PC-3 (cell line): ENCODE data around the gene KLF13. TPM values are rescaled to one million over a fixed set of nuclear protein-coding genes. Genes with fewer than 3 reads are reported as not detected.

Experiments
- ATAC-seq: fragments of 200-7000 bp; cut with Tn5 transposase; 2 replicates; pipeline ENCODE4 v1.9.1; 2020; ENCODE audit warnings: mild to moderate bottlenecking, moderate library complexity
- BruUV-seq: library from RNA; stranded (reverse); fragments of 400-500 nt; replicated peaks from 2 replicates; lab custom pipeline; 2021; lab: Mats Ljungman, UMichigan
- CTCF ChIA-PET: fragments of 300-600 bp; sonication (Branson Sonifier 250); formaldehyde crosslinking; loops from one replicate; lab custom pipeline; 2022; ENCODE audit warnings: antibody characterized with exemption; lab: Charles Lee
- POLR2A ChIA-PET: fragments of 300-600 bp; sonication (Branson Sonifier 250); formaldehyde crosslinking; loops from one replicate; lab custom pipeline; 2022; ENCODE audit warnings: antibody characterized with exemption; ENCODE audit not compliant: unreplicated experiment; lab: Charles Lee
- DNase-seq: peaks from one replicate; pipeline ENCODE4 v3.0.0-alpha.2; 2015
- H2AFZ ChIP-seq: fragments of 300-600 bp; sonication (generic); 2 replicates; pipeline ENCODE4 v1.6.0; 2016; ENCODE audit warnings: antibody characterized with exemption, low read length
- H3F3A ChIP-seq: fragments of 300-600 bp; sonication (generic); one replicate; pipeline ENCODE4 v1.6.0; 2017; ENCODE audit warnings: antibody characterized with exemption, low read length, control low read depth, mild to moderate bottlenecking; ENCODE audit not compliant: unreplicated experiment
- H3K27ac ChIP-seq: fragments of 300-600 bp; sonication (generic); 2 replicates; pipeline ENCODE4 v1.5.1; 2016; ENCODE audit warnings: mild to moderate bottlenecking, low read length
- H3K27me3 ChIP-seq: fragments of 300-600 bp; sonication (generic); 2 replicates; pipeline ENCODE4 v1.6.1; 2016; ENCODE audit warnings: low read length, mixed read lengths
- H3K36me3 ChIP-seq: fragments of 300-600 bp; sonication (generic); 2 replicates; pipeline ENCODE4 v1.6.1; 2016; ENCODE audit warnings: low read depth, mixed run types, low read length, mixed read lengths
- H3K4me1 ChIP-seq: fragments of 300-600 bp; sonication (generic); 2 replicates; pipeline ENCODE4 v1.5.1; 2016; ENCODE audit warnings: low read length; ENCODE audit not compliant: insufficient read depth
- H3K4me2 ChIP-seq: fragments of 300-600 bp; sonication (generic); 2 replicates; pipeline ENCODE4 v1.6.0; 2016; ENCODE audit warnings: low read length
- H3K4me3 ChIP-seq: fragments of 300-600 bp; sonication (generic); 2 replicates; pipeline ENCODE4 v1.5.1; 2016; ENCODE audit warnings: mild to moderate bottlenecking, low read length, mixed read lengths
- H3K79me2 ChIP-seq: fragments of 300-600 bp; sonication (generic); 2 replicates; pipeline ENCODE4 v1.6.1; 2017; ENCODE audit warnings: low read length, mixed read lengths
- H3K9ac ChIP-seq: fragments of 300-600 bp; sonication (generic); 2 replicates; pipeline ENCODE4 v1.6.0; 2016; ENCODE audit warnings: mild to moderate bottlenecking, low read length
- H3K9me2 ChIP-seq: fragments of 300-600 bp; sonication (generic); replicated peaks from 2 replicates; pipeline ENCODE4 v1.6.1; 2016; ENCODE audit warnings: mixed run types, low read length, mixed read lengths
- H3K9me3 ChIP-seq: fragments of 300-600 bp; sonication (generic); 2 replicates; pipeline ENCODE4 v1.6.1; 2016; ENCODE audit warnings: low read length, mixed read lengths
- H4K20me1 ChIP-seq: fragments of 300-600 bp; sonication (generic); 2 replicates; pipeline ENCODE4 v1.6.1; 2016; ENCODE audit warnings: low read length, mixed read lengths
- EZH2 ChIP-seq: fragments of 300-600 bp; sonication (generic); IDR thresholded peaks from one replicate; pipeline ENCODE4 v1.6.1; 2017; ENCODE audit warnings: antibody characterized with exemption, mild to moderate bottlenecking, low read length; ENCODE audit not compliant: unreplicated experiment
- EZH2phosphoT487 ChIP-seq: fragments of 300-600 bp; sonication (generic); IDR thresholded peaks from 2 replicates; pipeline ENCODE4 v1.6.1; 2018; ENCODE audit warnings: mild to moderate bottlenecking, antibody characterized with exemption, low read length, borderline replicate concordance
- intact Hi-C: fragments of 100-400 bp; cut with micrococcal nuclease; formaldehyde crosslinking; loops from 2 replicates; pipeline ENCODE4 v1.9.0; 2023
- total RNA-seq: library from RNA; depleted of rRNA; stranded (reverse); fragments of >200 nt; gene quantifications from 2 replicates; pipeline ENCODE4 v1.2.3, GENCODE V29; 2014
- TF ChIP-seq, protein P1 (sequence below): fragments of 300-600 bp; sonication (generic); conservative IDR thresholded peaks from 2 replicates; pipeline ENCODE4 v1.5.1; 2017; ENCODE audit warnings: antibody characterized with exemption, low read depth, mild to moderate bottlenecking, low read length

KLF13 gene
- total RNA-seq, 1 experiment from 2014 or later = 11.4 TPM

DNA sequence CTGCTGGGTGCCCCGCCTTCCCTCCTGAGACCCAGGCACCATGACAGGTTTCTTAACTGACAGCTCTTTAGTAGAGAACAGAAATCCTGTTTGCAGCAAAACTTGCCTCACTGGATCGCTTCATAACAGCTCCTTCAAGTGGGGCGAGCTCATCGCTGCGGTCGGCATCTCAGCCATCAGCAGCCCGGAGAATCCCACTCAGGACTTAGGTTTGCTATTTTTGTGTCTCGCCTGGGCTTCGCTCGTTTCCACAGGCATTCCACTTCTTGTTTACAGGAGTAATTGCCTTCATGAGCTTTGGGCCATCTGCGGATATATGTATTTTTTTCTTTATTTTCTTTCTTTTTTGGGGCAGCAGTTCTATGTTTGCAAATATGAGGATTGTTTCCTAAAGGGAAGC, 15.7 kb downstream of the KLF13 start:
- no peaks in the 10 kb centered on the region for H3K9me2 ChIP-seq
- DNase-seq (no peak), ATAC-seq (no peak)
- no peaks in the 10 kb centered on the region for H3K9me3 ChIP-seq
- no peaks in the 10 kb centered on the region for H3F3A ChIP-seq
- ChIA-PET CTCF (no interaction called here), POLR2A (no interaction called here)
- no peak overlapping the region for H3K4me3 ChIP-seq
- peaks cover 11% of the 10 kb centered on the region; the same call in 1 of the 2 replicates for H3K79me2 ChIP-seq
- no peak overlapping the region for H2AFZ ChIP-seq
- H3K27ac ChIP-seq = no peak overlapping the region
- H3K4me1 ChIP-seq = peaks cover 4% of the 10 kb centered on the region; the same call in 1 of the 2 replicates
- no peaks in the 10 kb centered on the region for H3K36me3 ChIP-seq
- no peaks in the 10 kb centered on the region for H3K27me3 ChIP-seq
- no peak overlapping the region for H3K4me2 ChIP-seq
- no peak overlapping the region for H3K9ac ChIP-seq
- BruUV-seq = no TSS peak
- intact Hi-C loops = no loop called here
- H4K20me1 ChIP-seq = peaks cover 9% of the 10 kb centered on the region; the same call in 1 of the 2 replicates
- no peak for TF ChIP-seq EZH2
- no peak for TF ChIP-seq EZH2phosphoT487
- TF ChIP-seq, protein P1, sequence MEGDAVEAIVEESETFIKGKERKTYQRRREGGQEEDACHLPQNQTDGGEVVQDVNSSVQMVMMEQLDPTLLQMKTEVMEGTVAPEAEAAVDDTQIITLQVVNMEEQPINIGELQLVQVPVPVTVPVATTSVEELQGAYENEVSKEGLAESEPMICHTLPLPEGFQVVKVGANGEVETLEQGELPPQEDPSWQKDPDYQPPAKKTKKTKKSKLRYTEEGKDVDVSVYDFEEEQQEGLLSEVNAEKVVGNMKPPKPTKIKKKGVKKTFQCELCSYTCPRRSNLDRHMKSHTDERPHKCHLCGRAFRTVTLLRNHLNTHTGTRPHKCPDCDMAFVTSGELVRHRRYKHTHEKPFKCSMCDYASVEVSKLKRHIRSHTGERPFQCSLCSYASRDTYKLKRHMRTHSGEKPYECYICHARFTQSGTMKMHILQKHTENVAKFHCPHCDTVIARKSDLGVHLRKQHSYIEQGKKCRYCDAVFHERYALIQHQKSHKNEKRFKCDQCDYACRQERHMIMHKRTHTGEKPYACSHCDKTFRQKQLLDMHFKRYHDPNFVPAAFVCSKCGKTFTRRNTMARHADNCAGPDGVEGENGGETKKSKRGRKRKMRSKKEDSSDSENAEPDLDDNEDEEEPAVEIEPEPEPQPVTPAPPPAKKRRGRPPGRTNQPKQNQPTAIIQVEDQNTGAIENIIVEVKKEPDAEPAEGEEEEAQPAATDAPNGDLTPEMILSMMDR = no peak

DNA sequence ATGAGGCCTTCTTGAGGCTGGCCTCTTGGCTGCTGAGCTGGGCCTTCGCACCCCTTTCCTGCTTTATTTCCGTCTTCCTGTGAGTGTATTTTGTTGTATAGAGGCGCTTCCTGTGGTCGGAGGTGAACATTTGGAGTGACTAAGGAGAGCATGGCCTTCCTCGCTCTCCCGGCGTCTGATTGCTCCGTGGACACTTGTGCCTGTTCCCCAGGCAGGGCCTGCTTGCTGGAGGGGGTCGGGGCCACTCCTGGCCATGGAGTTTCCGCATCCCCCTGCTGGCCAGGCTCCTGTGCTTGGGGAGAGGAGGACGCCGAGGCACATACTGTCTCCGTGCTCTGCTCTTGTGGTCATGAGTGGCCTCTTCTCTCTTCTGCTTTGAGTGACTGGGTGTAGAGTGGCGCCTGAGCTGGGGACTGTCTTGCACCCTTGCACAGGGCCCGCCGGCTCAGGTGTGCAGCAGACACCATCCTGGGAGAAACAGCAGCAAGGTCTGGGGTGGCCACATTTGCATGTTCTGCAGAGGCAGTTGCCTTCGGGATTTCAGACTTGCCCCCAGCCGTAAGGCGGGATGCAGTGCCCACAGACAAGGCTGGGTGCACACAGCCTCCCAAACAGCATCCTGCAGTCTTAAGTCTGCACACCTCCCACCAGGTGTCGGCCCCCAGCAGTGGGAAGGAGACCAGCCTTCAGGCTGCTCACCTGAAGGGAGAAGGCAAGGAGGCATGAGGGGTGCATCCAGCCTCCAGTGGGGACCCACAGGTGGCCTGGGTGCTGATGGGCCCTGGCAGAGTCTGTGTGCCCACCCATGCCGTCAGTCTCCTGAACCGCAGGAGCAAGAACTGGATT, 16.4 kb downstream of the KLF13 start:
- Histone ChIP-seq H3K9me2 (no peaks in the 10 kb centered on the region), H3K9ac (no peak overlapping the region), H3K9me3 (no peaks in the 10 kb centered on the region), H2AFZ (no peak overlapping the region), H3K36me3 (no peaks in the 10 kb centered on the region), H3K4me3 (no peak overlapping the region), H3K27ac (no peak overlapping the region), H3F3A (no peaks in the 10 kb centered on the region), H3K79me2 (peaks cover 6% of the 10 kb centered on the region; the same call in 1 of the 2 replicates), H3K4me2 (no peak overlapping the region), H3K27me3 (no peaks in the 10 kb centered on the region), H4K20me1 (peaks cover 4% of the 10 kb centered on the region; the same call in 1 of the 2 replicates), H3K4me1 (peaks cover 4% of the 10 kb centered on the region; the same call in 1 of the 2 replicates)
- ATAC-seq (no peak), DNase-seq (no peak)
- no TSS peak for BruUV-seq
- CTCF ChIA-PET = no interaction called here
- intact Hi-C loops = no loop called here
- POLR2A ChIA-PET = no interaction called here
- no peak for TF ChIP-seq EZH2
- TF ChIP-seq, protein P1 = no peak
- TF ChIP-seq EZH2phosphoT487 = no peak

DNA sequence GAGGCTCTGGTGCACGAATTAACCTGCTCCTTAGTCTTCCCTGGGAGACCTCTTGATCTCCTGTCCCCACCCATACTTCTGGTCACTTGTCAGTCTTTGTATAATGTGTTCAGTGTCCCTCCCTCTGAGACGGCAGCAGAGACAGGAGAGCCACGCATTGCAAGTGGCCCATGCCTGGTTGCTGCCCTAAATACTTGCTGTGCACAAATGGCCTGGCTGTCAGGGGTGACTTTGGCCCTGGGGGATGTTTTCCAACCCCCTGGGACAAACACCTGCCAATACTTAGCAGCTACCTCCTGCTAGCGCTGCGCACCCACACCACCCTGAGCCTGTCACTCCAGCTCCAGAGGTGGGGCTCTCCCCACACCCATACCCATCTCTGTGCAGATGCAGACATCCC, 17.2 kb downstream of the KLF13 start:
- Histone ChIP-seq H3K79me2 (peaks cover 3% of the 10 kb centered on the region; the same call in 1 of the 2 replicates), H3K9me2 (no peaks in the 10 kb centered on the region), H3K4me1 (peaks cover 4% of the 10 kb centered on the region; the same call in 1 of the 2 replicates), H3K27ac (no peak overlapping the region), H3K4me3 (no peak overlapping the region), H3K9me3 (no peaks in the 10 kb centered on the region), H4K20me1 (0 out of 2 replicates have a peak, but pooled peaks cover 4% of the 10 kb centered on the region), H3F3A (no peaks in the 10 kb centered on the region), H3K36me3 (no peaks in the 10 kb centered on the region), H3K9ac (no peak overlapping the region), H3K4me2 (no peak overlapping the region), H3K27me3 (no peaks in the 10 kb centered on the region), H2AFZ (no peak overlapping the region)
- ATAC-seq (no peak), DNase-seq (no peak)
- CTCF ChIA-PET = no interaction called here
- BruUV-seq = no TSS peak
- intact Hi-C loops = no loop called here
- TF ChIP-seq, protein P1 = no peak
- no peak for TF ChIP-seq EZH2phosphoT487
- no peak for TF ChIP-seq EZH2
- POLR2A ChIA-PET = no interaction called here
